Limb (tissue), 2 donors: ENCODE data around the gene GRIA4.

ENCODE experiments used
- DNase-seq, 2 donors: peaks; one replicate each; pipeline ENCODE4 v3.0.0-alpha.2; 2016; ENCODE audit errors: extremely low spot score in 2 of 2

The GRIA4 gene

DNA sequence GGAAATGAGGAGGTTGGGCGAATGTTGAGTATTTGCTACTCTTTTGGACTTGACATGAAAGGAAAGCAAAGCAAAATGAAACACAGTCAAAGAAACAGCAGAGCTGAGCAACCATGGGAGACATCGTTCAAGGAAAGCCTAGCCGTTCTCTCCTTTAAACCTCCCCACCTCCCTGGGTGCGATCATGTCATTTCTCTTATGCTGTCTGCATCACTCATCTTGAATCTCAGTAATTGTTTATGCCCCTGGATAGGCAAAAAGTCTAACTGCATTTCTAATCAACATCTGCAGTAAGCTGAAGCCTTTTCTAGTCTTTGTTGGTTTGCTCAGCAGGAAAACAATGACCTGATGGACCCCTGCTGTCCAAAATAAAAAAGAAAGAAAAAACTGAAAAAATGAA is 305.1 kb downstream of the GRIA4 start:
- no peak for DNase-seq

DNA sequence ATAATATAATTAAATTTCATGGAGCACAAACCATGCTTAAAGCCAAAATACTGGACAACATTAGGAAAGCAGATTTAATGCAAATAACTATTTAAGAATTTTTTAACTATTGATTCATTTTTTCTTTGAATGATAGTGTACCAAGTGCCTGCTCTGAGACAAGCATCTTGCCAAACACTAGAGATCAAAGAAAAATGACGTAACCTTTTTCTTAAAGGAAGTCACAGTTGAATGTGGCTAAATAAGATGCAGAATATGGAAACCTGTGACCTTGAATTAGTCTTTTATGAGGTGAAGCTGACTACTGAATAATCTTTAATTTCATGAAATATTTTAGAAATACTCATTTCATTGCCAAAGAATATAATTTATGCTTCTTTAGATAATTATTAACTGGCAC is 308.2 kb downstream of the GRIA4 start:
- DNase-seq = no peak

DNA sequence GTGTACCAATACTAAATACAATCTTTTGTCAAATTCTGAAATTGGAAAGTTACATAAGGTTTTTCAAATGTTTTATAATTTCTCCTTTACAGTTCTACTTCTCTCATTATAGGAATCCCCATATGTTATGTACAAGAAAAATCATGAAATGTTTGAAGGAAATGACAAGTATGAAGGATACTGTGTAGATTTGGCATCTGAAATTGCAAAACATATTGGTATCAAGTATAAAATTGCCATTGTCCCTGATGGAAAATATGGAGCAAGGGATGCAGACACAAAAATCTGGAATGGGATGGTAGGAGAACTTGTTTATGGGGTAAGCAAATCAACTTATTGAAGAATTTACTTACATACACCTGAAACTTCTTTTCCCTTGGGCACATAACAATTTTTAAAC is 308.7 kb downstream of the GRIA4 start:
- no peak for DNase-seq

DNA sequence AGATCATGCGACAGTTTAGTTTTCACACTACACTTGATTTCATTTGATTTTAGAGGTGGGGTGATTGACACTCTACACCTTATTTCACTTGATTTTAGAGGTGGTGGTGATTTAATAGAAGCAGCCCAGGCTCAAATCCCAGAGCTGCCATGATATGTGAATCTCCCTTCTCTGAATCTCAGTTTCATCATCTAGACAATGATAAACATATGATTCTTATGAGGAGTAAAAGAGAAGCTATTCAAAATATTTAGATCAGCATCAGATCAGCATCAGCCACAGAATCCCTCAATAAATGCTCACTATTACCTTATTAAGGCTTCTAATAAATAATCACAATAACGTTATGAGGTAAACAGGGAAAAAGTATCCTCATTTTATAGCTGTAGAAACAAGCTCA is 313.4 kb downstream of the GRIA4 start:
- no peak for DNase-seq

DNA sequence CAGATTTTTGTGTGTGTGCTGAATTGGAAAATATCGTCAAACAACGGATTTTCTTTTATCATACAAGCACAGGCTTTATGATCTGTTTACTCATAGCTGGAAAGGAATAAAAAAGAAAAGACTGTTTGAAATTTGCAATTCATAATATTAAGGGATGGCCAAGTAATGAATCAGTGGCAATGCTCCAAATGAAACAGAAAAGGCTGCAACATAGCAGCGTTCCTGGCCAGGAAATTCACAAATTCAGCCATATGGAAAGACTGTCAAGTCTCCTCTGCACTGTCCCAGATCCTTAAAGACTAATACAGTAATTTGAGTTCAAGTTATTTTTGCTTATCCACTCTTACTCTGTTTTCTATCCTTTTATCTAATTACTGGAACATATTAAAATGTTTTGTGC is 313.9 kb downstream of the GRIA4 start:
- no peak for DNase-seq

DNA sequence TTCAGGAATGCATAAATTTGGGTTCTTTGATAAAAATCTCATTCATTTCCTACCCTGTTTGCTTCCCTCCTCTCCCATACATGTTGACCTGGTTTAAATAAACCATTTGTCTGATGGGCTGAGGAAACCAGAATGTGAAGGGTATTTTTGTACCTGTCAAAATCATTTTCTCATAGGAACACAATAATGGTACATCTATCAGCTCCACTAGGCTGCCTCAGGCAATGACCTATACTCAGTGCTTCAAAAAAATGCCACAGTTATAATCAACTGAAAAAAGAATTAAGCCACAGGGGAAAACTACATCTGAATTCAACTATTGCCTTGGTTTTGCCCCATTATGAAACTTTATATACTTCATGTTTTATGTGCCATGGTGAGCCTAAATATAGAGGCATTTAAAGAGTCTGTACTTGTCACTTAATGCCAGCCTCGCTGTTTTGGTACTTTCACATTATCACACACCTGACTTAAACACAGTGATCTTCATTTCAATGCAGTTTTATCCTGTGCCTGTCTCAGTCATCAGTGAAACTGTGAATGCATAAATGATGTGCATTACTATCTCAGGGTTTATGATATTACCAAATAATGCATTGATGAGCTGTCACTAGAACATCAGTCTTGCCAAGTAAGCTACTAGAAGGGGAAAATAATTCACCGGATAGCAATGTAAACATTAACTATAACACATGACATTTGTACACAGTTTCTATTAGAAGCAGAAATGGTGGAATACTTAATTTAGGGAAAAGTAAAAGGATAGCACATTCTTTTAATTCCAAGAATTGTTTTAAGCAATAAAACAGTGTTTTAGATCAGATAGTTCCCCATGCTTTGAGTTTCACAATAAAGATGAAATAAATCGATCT is 319.4 kb downstream of the GRIA4 start:
- DNase-seq = no peak

DNA sequence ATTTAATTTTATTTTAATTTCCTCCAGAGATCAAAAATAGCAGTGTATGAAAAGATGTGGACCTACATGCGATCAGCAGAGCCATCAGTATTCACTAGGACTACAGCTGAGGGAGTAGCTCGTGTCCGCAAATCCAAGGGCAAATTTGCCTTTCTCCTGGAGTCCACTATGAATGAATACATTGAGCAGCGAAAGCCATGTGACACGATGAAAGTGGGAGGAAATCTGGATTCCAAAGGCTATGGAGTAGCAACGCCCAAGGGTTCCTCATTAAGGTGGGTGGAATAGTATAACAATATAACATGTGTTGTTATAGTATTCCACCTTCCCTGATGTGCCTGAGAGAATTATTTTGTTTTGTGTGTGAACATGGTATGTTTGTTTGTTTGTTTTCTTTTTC is 323.8 kb downstream of the GRIA4 start:
- no peak for DNase-seq

DNA sequence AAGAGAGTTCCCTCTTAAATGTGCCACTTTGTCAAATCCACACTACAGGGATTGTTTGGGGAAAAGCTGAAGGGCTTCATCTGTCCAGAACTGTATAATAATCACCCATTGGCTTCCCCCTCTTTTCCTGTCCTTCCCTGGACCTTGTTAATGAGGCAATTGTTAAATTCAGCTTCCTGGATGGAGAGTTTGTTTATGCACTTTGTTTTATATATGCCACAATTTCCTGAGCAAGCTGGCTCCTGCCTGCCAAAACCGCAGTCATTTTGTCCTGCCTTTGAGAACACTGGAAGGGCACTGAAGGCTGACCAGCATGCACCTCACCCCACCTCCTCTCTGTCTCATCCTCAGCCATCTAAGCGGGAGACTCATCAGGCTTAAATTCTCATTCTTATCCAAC is 325.9 kb downstream of the GRIA4 start:
- no peak for DNase-seq

DNA sequence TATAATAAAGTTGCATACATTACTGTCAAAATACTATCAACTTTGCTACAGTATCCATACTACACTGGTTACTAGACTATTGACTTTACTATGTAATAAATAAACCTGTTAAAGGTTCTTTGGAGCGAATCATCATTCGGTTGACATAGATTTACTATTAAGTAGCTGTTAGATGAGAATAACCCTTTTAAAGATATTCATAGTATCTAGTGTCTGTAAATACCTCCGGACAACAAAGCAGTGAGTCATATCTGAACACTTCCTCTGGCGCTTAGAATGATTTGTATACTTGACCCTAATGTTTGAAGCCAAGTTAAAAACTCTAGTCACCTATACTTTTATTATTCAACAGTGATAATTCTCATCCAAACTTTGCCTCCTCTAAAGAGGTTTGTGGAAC is 327.5 kb downstream of the GRIA4 start:
- DNase-seq = no peak

DNA sequence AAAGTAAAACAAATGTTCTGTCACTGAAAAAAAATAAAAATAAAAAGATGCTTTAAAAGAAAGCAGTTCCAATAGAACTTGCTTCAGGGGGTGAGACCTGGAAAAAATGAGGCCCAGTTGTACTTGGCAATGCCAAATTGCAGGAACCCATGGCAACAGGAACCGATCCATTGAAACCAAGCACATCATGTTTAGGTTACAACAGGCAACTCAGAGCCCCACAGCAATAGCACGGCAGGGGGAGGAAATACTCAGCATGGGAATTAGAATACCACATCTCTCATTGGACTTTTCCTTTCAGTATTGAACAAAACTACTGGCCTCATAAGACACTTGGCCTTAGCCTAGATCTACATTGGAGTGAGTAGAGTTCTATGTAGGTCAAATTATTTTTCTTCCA is 327.9 kb downstream of the GRIA4 start:
- DNase-seq = no peak

DNA sequence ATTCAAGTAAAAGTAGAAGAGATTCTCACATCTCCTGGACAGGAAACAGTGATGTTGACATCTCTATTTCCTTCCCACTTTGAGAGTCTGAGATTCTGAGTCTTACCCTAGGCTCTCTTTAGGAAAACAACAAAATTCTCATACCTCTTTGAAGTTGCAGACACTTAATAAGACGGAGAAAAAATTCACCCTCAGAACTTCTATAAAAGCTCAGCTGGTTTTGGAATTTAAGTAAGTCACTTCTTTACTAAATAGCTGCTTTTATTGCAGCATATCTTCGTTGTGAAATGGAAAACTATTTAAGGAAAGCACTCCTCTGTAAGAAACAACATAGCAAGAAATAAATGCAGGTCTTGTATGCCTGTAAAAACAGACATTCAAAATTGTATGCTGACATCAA is 333.0 kb downstream of the GRIA4 start:
- no peak for DNase-seq

DNA sequence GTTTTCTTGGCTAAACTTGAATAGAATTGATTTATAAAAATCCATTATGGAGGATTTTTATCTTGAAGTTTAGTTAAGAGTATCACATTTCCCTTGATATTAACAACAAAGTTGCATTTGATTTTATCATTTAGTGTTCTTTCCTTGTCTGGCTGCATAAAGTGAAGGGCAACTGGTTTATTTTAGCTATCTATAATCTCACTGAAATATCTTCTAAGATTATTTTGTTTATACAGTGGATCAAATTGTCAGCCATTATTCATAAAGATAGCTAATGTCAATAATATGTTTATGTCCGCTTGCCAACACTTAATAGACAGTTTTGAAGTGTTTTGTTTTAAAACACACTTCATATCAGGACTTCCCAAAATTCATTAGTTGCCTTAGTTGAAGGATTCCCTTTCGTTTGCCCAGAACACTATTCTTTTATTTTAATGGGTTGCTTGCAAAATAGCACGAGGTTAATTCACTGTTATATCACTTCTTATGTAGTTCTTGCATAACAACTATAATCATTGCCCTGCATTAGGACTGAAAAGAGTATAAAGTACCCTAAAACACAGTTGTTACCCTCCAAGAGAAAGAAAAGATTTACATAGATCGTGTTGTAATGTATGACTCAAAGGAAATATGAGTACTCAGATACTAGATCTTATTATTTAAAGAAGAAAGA is 339.2 kb downstream of the GRIA4 start:
- no peak for DNase-seq

DNA sequence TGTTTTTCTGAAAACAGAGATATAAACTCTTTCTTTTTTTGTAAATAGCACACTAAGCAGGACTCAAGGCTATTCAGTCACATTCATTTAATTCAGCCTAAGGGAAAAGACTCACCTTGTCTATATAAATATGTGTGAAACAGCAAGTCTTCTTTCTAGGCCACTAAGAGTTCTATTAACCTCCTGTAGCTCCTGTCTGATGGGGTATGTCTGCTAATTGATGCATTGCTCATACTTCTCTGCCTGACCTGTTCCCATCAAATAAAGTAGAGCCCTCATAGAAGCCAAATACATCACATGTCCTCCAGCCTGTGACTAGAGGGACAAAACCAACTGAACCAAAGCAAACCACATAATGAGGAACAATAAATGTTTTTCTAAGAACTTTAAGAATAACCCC is 344.0 kb downstream of the GRIA4 start:
- DNase-seq = no peak

DNA sequence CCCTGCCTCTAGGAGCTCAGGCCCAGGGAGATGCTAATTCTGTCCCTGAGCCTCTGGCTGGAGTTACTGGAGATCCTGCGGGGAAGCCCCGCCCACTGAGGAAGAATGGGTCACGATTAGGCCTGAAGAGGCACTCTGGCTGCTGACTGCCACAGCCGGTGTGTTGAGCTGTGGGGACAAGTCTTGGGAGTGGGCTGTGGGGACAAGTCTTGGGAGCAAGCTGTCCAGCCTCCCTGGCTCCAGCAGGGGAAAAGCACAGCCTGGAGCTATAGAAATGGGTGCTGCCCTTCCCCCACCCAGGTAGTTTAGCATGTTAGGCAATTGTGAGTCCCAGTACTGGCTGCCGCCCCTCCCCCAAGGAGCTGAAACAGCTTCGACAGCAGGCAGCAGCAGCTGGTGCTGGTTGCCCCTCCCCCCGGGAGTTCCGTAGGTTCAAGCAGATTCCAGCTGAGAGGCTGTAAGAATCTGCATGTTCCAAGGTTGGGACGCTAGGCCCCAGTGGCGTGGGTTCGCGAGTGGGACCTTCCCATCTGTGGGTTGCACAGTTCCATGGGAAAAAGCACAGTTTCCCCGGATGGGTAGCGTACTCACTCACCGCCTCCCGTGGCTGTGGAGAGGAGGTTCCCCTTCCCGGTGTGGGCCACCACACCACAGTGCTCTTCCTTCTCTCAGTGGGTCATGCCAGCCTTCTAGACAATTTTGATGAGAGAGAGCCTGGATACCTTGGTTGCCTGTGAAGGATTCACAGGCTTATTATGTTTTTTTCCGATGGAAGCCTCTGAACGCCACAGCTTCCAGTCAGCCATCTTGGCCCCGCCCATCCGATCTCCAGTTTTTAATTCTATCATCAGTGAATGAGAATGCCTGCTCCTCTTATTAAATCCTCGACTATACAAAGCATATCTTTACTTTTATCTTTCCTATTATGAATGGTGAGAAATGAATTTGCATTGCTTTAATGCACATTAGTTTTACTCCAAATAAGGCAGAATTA is 350.7 kb downstream of the GRIA4 start:
- no peak for DNase-seq

DNA sequence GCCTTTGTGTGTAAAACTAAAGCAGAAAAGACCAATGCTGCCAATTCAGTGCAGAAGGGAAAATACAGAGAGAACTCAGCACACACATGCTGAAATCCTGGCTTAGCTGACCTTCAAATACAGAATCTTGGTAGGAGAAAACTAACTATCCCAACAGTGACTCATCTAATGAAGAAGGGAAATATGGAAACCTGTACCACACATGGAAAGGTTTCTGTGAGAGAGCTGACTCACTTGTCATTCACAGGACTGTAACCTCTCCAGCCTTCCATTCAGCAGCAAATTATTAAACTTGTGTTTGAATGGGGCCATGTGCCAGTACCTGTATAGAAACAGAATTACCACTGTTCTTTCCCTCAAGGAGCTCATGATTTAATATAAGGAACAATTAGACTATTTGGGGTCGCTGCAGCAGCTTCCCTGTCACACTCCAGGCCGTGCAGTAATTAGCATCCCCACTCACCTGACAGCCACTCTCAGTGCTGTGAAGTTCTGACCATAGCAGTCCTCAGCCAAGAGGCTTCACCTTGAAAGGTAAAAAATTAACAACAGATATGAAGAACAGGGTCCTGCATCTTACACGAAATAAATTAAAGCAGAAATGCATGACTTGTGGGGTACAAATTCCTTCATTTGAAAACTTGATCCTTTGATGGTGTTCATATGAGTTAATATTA is 358.3 kb downstream of the GRIA4 start:
- no peak for DNase-seq

DNA sequence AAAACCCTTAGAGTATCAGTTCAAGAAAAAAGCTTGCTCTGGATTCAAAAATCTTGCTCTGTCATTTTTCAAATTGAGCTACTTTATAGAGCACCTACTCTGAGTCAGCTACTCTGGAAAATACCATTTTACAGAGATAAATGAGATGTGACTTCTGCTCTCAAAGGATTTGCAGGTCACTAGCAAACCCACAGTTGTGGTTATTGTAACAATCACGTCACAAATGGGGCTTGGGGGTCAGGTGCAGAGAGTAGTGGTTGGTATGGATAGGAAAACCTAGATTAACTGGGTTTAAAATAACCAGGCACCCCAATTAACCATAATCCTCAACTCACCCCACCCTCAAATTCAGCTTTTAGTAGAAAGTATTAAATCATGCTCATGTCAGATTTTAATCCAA is 359.9 kb downstream of the GRIA4 start:
- no peak for DNase-seq

DNA sequence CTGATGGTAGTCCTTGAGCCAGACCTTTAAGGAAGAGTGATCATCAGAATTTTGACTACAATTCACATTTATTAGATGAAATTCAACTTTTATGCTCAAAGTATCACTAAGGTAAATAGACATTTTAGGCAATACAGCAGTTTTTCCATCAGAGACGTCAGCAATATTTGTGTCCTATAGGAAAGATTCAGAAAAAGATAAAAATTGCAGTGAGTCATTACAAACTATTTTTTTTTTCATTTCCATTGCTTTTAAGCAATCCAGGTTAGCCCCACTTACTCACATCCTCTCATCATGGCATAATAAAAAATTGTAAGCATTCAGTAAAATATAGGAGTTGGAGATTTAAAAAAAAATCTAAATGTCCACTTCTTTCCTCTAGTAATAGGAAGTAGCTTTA is 365.3 kb downstream of the GRIA4 start:
- no peak for DNase-seq

DNA sequence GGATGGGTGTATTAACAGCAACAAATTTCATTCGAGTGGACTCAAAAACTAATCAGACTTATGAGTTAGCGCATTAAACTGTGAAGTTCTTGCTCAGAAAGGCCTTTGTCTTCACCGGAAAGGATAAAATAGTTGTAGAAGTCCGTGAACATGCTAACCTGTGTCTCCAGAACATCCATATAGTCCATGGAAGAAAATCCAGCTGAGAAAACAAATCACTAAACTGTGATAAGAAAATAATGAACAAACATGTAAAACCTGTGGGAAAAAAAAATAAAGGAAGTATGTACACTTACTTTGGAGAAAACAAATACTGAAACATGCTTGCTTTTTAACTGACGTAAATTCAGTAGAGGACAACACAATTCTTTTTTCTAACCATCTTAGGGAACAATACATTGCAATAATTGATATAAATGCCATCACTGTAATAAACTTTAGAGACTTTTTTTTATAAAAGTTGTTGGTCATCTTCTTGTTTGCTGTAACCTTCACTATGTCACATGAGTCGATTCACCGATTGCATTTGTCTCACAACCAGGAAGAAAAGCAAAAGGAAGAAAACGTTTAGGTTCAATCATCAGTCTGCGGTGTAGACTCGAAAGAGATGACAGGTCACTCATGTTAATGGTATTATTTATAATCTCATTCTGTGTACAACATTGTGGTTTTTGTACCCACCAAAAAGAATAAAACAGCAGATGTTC is 370.3 kb downstream of the GRIA4 start:
- DNase-seq = no peak

DNA sequence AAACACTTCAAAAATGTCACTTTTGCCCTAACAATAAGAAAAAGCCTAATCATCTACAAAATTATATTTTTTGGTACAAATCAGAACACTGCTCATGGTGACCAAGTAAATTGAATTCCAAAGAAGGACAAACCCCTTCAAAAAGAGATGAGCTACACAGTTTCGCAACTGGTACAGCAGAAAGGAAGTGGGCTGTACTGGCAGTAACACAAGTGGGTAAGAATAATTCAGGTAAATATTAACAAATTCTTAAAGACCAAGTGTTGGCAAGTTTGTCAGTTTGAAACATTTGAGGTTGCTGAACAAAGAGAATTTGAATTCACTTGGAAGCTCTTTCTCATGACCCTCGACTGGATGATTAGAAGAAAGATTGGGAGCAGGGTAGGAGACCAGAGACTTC is 376.7 kb downstream of the GRIA4 start:
- no peak for DNase-seq

DNA sequence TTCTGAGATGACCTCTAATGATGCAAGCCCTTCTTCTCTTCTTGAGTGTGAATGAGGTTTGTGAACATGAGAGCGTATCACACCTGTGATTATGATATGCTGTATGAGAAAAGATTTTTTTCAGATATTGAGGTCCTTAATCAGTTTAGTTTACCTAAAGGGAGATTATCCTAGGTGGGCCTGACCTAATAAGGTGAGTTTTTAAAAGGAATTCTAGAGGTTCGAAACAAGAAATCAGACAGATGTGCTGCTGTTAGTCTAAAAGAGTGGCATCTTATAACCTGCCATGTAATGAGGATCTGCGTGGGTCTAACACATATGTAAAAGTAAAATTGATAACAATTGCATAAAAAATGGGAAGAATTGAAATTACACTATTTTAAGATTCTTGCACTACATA is 378.3 kb downstream of the GRIA4 start:
- no peak for DNase-seq

DNA sequence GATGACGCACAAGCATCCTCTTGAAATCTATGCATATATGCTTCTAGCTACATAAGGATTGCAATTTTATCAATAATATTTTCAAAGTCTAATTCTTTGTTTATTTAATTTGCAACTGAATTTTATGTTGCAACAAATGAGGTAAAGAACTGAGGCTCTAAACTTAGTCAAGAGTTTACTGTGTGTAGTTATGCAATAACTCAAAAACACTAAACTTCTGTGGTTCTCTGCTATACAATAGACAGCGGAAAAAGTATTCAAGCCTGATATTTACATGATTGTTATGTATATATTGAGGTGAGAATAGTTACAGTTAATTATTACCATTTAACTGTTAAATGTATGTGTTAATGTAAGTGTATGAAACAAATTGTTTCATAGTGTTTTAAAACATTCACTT is 379.3 kb downstream of the GRIA4 start:
- DNase-seq = no peak
